Measurements from ENCODE around the gene TACC2.

DNA sequence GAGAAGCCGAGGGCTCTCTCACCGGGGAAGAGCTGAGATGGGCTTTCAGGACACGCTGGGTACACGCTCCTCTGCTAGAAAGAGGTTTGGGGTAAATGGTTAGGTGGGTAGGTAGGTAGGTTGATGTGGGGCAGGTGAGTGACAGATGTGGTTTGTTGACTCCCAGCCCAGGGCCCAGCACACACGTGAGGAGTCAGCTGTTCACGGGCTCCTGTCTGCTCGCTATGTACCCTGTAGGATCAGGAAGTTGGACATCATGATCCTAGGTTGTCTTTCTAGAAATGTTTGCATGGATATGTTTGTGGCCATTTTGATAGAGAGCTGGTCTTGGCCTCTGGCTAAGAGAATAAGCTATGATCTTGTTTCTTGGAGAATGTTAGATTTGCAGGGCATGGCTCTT is 109.0 kb downstream of the TACC2 start:
- TF ChIP-seq, protein P1, sequence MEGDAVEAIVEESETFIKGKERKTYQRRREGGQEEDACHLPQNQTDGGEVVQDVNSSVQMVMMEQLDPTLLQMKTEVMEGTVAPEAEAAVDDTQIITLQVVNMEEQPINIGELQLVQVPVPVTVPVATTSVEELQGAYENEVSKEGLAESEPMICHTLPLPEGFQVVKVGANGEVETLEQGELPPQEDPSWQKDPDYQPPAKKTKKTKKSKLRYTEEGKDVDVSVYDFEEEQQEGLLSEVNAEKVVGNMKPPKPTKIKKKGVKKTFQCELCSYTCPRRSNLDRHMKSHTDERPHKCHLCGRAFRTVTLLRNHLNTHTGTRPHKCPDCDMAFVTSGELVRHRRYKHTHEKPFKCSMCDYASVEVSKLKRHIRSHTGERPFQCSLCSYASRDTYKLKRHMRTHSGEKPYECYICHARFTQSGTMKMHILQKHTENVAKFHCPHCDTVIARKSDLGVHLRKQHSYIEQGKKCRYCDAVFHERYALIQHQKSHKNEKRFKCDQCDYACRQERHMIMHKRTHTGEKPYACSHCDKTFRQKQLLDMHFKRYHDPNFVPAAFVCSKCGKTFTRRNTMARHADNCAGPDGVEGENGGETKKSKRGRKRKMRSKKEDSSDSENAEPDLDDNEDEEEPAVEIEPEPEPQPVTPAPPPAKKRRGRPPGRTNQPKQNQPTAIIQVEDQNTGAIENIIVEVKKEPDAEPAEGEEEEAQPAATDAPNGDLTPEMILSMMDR (conservative IDR thresholded peaks at IDR 0.05): no peak
- TF ChIP-seq EZH2 (IDR thresholded peaks at IDR 0.05; ENCODE audit: low read depth): no peak
